Cardiac fibroblast (primary cell): ENCODE data around the gene SH3BP4.

Source experiments
- DNase-seq, 2 donors: peaks; one replicate each; pipeline versions ENCODE4 v3.0.0 to v3.0.0-alpha.2; 2010; ENCODE audit warnings: low read depth in 2 of 2
- H3K4me3 ChIP-seq, 2 donors: replicated peaks in 1 of 2; 1 replicate in 1 of 2; 2 replicates in 1 of 2; pipeline ENCODE4 v1.5.1; 2011; ENCODE audit warnings: low read depth in 2 of 2, low read length in 2 of 2, mild to moderate bottlenecking in 2 of 2, moderate library complexity in 1 of 2
- TF ChIP-seq, protein P1 (sequence below): IDR thresholded peaks from one replicate; pipeline ENCODE4 v1.5.1; 2011; ENCODE audit warnings: low read depth, mild to moderate bottlenecking, low read length, inconsistent platforms

The SH3BP4 gene

DNA sequence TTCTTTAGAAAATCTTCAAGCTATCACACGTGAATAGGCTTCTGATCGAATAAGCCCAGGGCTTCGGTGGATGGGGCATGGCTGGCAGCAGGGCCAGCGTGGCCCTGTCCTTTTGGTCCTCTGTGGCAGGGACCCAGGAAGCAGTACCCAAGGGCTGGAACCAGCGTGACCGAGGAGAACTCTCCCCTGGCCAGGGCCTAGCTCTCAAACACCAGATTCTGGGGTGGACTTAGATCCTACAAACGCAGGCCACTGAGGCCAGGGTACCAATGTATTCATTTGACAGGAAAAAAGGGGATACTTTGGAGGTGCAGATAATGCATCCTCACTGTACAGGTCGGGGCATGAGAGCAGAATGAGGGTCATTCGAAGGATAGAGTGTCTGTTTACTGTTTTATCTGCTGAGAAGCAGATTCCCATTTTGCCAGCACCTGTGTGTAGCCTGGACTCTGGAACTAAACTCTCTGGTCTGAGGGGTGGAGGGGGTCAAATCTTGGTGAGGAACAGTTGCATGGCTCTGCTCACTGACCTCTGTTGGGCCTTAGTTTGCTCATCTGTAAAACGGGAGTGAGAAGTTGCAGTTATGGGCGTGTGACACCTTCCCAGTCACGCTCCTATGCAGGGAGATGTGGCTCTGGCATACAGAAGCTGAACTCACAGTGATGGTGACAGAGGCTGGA lies 51.4 kb downstream of the SH3BP4 start:
- no peak for DNase-seq
- TF ChIP-seq, protein P1, sequence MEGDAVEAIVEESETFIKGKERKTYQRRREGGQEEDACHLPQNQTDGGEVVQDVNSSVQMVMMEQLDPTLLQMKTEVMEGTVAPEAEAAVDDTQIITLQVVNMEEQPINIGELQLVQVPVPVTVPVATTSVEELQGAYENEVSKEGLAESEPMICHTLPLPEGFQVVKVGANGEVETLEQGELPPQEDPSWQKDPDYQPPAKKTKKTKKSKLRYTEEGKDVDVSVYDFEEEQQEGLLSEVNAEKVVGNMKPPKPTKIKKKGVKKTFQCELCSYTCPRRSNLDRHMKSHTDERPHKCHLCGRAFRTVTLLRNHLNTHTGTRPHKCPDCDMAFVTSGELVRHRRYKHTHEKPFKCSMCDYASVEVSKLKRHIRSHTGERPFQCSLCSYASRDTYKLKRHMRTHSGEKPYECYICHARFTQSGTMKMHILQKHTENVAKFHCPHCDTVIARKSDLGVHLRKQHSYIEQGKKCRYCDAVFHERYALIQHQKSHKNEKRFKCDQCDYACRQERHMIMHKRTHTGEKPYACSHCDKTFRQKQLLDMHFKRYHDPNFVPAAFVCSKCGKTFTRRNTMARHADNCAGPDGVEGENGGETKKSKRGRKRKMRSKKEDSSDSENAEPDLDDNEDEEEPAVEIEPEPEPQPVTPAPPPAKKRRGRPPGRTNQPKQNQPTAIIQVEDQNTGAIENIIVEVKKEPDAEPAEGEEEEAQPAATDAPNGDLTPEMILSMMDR = no peak
- no peak overlapping the region for H3K4me3 ChIP-seq

DNA sequence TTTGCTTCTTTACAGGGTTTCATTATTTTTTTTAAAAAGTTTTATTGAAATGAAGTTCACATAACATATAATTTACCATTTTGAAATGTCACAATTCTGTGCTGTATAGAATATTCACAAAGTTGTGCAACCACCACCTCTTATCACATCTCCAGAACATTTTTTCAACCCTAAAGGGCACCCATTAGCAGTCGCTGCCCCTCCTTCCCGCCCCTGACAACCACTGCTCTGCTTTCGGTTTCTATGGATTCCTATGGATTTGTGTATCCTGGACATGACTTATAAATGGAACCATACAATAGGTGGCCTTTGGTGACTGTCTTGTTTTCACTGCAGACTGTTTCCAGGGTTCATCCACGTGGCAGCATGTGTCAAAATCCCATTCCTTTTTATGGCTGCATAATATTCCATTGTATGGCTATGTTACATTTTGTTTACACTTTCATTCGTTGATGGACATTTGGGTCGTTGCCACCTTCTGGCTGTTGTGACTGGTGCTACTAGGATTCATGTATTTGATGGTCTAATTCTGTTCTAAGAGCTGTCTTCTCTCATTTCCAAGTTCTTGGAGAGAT lies 52.6 kb downstream of the SH3BP4 start:
- H3K4me3 ChIP-seq = no peak overlapping the region
- TF ChIP-seq, protein P1 = no peak
- peak in 1 of 2 donors; percentile 41 for DNase-seq

DNA sequence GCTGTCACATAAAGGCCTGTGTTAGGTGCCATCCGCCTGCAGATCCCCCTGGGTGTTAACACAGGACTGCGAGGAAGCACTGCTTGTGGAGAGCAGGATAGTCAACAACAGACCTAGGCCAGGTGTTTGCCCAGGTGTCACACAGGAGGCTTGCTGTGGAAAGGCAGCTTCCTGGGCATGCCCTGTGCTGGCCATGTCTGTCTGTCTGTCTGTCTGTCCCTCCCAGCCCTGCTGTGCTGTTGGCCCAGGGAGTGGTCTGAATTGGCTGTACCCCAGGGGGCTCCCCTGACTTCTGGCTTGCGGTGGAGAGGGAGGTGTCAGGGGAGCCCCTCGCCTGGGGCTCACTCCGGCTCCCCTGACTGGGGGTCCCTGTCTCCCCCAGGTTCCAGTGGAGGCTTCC lies 53.2 kb downstream of the SH3BP4 start:
- TF ChIP-seq, protein P1 = no peak
- DNase-seq = no peak
- H3K4me3 ChIP-seq = no peak overlapping the region

DNA sequence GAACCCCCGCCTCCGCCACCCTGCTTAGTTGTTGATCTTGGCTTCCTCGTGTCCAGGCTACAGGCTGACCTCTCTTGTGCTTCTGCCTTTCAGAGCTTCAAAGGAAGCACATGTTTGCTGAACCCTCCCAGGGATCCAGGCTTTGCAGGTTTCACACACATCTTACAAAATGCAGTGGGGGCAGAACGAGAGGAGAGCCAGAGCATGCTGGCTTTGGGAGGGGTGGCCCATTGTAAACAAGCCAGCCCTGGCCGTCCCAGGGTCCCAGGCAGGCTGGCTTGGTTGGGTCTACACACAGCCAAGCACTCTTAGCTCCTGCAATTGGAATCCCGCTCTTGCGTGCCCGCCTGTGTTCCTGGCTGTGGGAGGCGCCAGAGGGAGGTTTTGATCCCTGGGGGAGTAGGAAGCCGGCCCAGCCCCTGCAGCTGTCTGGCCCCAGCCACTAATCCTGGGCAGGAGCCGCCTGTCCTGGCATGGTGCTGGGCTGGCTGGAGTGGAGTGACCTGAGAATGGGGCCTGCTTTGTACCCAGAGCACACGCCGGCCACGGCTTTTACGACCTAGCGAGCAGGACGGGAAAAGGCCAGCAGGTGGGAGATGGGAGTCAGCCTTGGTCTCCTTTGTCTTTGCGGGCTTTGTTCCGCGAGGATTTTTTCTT lies 53.9 kb downstream of the SH3BP4 start:
- H3K4me3 ChIP-seq = no peak overlapping the region
- DNase-seq = peak in 1 of 2 donors; percentile 33
- TF ChIP-seq, protein P1 = no peak

DNA sequence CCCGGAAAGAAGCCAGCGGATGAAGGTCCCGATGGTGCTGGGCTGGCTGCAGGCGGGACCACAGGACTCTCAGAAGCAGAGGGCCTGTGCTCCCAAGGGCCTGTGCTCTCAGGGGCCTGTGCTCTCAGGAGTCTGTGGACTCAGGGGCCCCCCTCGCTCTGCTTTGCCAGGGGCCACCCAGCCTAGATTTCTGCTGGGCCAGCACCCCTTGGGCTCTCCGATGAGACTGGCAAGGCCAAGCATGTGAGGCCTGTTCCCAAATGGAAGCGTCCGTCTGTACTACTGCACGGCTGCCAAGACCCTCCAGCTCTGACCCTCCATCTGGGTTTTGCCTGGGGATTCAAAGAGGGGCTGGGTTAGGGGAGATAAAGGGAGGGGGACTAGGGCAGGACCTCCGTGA lies 54.6 kb downstream of the SH3BP4 start:
- TF ChIP-seq, protein P1 = no peak
- H3K4me3 ChIP-seq = no peak overlapping the region
- DNase-seq = no peak

DNA sequence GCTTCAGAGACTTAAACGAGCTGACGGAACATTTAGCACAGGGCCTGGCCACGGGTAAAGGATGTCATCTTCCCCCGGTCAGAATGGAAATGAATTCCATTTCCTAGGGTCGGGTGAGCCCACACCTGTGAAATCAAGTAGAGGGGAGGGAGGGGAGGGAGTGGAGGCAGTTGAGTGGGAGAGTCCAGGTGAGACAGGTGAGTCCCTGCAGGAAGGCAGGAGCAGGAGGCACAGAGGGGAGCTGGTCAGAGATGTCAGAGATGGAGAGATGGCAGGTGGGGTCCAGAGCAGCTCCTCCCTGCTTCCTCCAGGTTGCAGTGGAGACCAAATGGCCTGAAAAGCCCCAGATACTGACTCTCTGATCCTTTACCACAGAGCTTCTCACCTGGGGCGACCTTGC lies 55.2 kb downstream of the SH3BP4 start:
- H3K4me3 ChIP-seq = no peak overlapping the region
- DNase-seq = no peak
- TF ChIP-seq, protein P1 = no peak
